ENCODE results near the gene CCK.

The CCK gene

GRCh38 chr3:42267878-42268277 lies 1.9 kb upstream of the CCK start:
- Histone ChIP-seq H3K4me3 (ENCODE audit: low read depth, low read length) (no peak overlapping the region), H3K9ac (ENCODE audit: low read length) (no peak overlapping the region), H3K27me3 (ENCODE audit: control insufficient read depth, insufficient read depth, low read length) (peaks cover 63% of the 10 kb centered on the region), H3K4me1 (ENCODE audit: control insufficient read depth, insufficient read depth, low read length) (peaks cover 8% of the 10 kb centered on the region; the same call in 1 of the 2 replicates), H3K27ac (ENCODE audit: low read depth, low read length) (no peak overlapping the region), H3K9me3 (ENCODE audit: control insufficient read depth, insufficient read depth, low read depth, low read length) (0 out of 2 replicates have a peak, but pooled peaks cover 4% of the 10 kb centered on the region), H3K36me3 (ENCODE audit: control insufficient read depth, insufficient read depth, low read length) (no peaks in the 10 kb centered on the region)

GRCh38 chr3:42265059-42265991 lies 660 bp downstream of the CCK start:
- Histone ChIP-seq H3K4me1 (ENCODE audit: control insufficient read depth, insufficient read depth, low read length) (peaks cover 11% of the 10 kb centered on the region; the same call in 1 of the 2 replicates), H3K9me3 (ENCODE audit: control insufficient read depth, insufficient read depth, low read depth, low read length) (no peaks in the 10 kb centered on the region), H3K9ac (ENCODE audit: low read length) (no peak overlapping the region), H3K27me3 (ENCODE audit: control insufficient read depth, insufficient read depth, low read length) (peaks cover 82% of the 10 kb centered on the region), H3K36me3 (ENCODE audit: control insufficient read depth, insufficient read depth, low read length) (no peaks in the 10 kb centered on the region), H3K27ac (ENCODE audit: low read depth, low read length) (no peak overlapping the region), H3K4me3 (ENCODE audit: low read depth, low read length) (no peak overlapping the region)

- Histone ChIP-seq H3K4me1 (ENCODE audit: control insufficient read depth, insufficient read depth, low read length) (peaks cover 11% of the 10 kb centered on the region; the same call in 1 of the 2 replicates), H3K27ac (ENCODE audit: low read depth, low read length) (no peak overlapping the region), H3K27me3 (ENCODE audit: control insufficient read depth, insufficient read depth, low read length) (peaks cover 79% of the 10 kb centered on the region), H3K9me3 (ENCODE audit: control insufficient read depth, insufficient read depth, low read depth, low read length) (no peaks in the 10 kb centered on the region), H3K9ac (ENCODE audit: low read length) (no peak overlapping the region), H3K4me3 (ENCODE audit: low read depth, low read length) (peak overlapping the region; percentile 37; the same call in 1 of the 2 replicates), H3K36me3 (ENCODE audit: control insufficient read depth, insufficient read depth, low read length) (no peaks in the 10 kb centered on the region)
These were observed 1.5 kb downstream of the CCK start for GRCh38 chr3:42264399-42265058.

- Histone ChIP-seq H3K4me1 (ENCODE audit: control insufficient read depth, insufficient read depth, low read length) (peaks cover 11% of the 10 kb centered on the region; the same call in 1 of the 2 replicates), H3K27ac (ENCODE audit: low read depth, low read length) (no peak overlapping the region), H3K4me3 (ENCODE audit: low read depth, low read length) (peak overlapping the region; percentile 53), H3K27me3 (ENCODE audit: control insufficient read depth, insufficient read depth, low read length) (peaks cover 71% of the 10 kb centered on the region), H3K9me3 (ENCODE audit: control insufficient read depth, insufficient read depth, low read depth, low read length) (no peaks in the 10 kb centered on the region), H3K9ac (ENCODE audit: low read length) (no peak overlapping the region), H3K36me3 (ENCODE audit: control insufficient read depth, insufficient read depth, low read length) (no peaks in the 10 kb centered on the region)
These were observed 2.3 kb downstream of the CCK start for GRCh38 chr3:42263354-42264346.

- H3K27ac ChIP-seq (ENCODE audit: low read depth, low read length): no peak overlapping the region
These were observed 3.5 kb downstream of the CCK start for GRCh38 chr3:42262525-42262924.

GRCh38 chr3:42257007-42257406 lies 9.0 kb downstream of the CCK start:
- H3K27me3 ChIP-seq (ENCODE audit: control insufficient read depth, insufficient read depth, low read length): peaks cover 17% of the 10 kb centered on the region
- no peak overlapping the region for H3K9ac ChIP-seq (ENCODE audit: low read length)
- H3K4me3 ChIP-seq (ENCODE audit: low read depth, low read length): no peak overlapping the region
- no peaks in the 10 kb centered on the region for H3K9me3 ChIP-seq (ENCODE audit: control insufficient read depth, insufficient read depth, low read depth, low read length)
- H3K36me3 ChIP-seq (ENCODE audit: control insufficient read depth, insufficient read depth, low read length): no peaks in the 10 kb centered on the region
- H3K27ac ChIP-seq (ENCODE audit: low read depth, low read length): no peak overlapping the region
- H3K4me1 ChIP-seq (ENCODE audit: control insufficient read depth, insufficient read depth, low read length): 0 out of 2 replicates have a peak, but pooled peaks cover 4% of the 10 kb centered on the region

More at GRCh38 chr3:42262525-42262924, 3.5 kb downstream of the CCK start:
- no peaks in the 10 kb centered on the region for H3K9me3 ChIP-seq (ENCODE audit: control insufficient read depth, insufficient read depth, low read depth, low read length)
- H3K9ac ChIP-seq (ENCODE audit: low read length): no peak overlapping the region
- H3K4me1 ChIP-seq (ENCODE audit: control insufficient read depth, insufficient read depth, low read length): peaks cover 11% of the 10 kb centered on the region; the same call in 1 of the 2 replicates
- no peak overlapping the region for H3K4me3 ChIP-seq (ENCODE audit: low read depth, low read length)
- peaks cover 60% of the 10 kb centered on the region for H3K27me3 ChIP-seq (ENCODE audit: control insufficient read depth, insufficient read depth, low read length)
- no peaks in the 10 kb centered on the region for H3K36me3 ChIP-seq (ENCODE audit: control insufficient read depth, insufficient read depth, low read length)

- no peak overlapping the region for H3K9ac ChIP-seq (ENCODE audit: low read length)
- no peak overlapping the region for H3K27ac ChIP-seq (ENCODE audit: low read depth, low read length)
- H3K9me3 ChIP-seq (ENCODE audit: control insufficient read depth, insufficient read depth, low read depth, low read length): no peaks in the 10 kb centered on the region
- 0 out of 2 replicates have a peak, but pooled peaks cover 4% of the 10 kb centered on the region for H3K4me1 ChIP-seq (ENCODE audit: control insufficient read depth, insufficient read depth, low read length)
- H3K4me3 ChIP-seq (ENCODE audit: low read depth, low read length): no peak overlapping the region
- no peaks in the 10 kb centered on the region for H3K36me3 ChIP-seq (ENCODE audit: control insufficient read depth, insufficient read depth, low read length)
- H3K27me3 ChIP-seq (ENCODE audit: control insufficient read depth, insufficient read depth, low read length): peaks cover 10% of the 10 kb centered on the region; the same call in 1 of the 2 replicates
These were observed 9.7 kb downstream of the CCK start for GRCh38 chr3:42256135-42256819.

- H3K9me3 ChIP-seq (ENCODE audit: control insufficient read depth, insufficient read depth, low read depth, low read length): no peaks in the 10 kb centered on the region
- H3K4me1 ChIP-seq (ENCODE audit: control insufficient read depth, insufficient read depth, low read length): 0 out of 2 replicates have a peak, but pooled peaks cover 4% of the 10 kb centered on the region
- H3K4me3 ChIP-seq (ENCODE audit: low read depth, low read length): no peak overlapping the region
- H3K27me3 ChIP-seq (ENCODE audit: control insufficient read depth, insufficient read depth, low read length): peaks cover 6% of the 10 kb centered on the region; the same call in 1 of the 2 replicates
- no peaks in the 10 kb centered on the region for H3K36me3 ChIP-seq (ENCODE audit: control insufficient read depth, insufficient read depth, low read length)
- H3K27ac ChIP-seq (ENCODE audit: low read depth, low read length): no peak overlapping the region
- H3K9ac ChIP-seq (ENCODE audit: low read length): no peak overlapping the region
These were observed 11.4 kb downstream of the CCK start for GRCh38 chr3:42254566-42254965.

- Histone ChIP-seq H3K9ac (ENCODE audit: low read length) (no peak overlapping the region), H3K27ac (ENCODE audit: low read depth, low read length) (no peak overlapping the region), H3K36me3 (ENCODE audit: control insufficient read depth, insufficient read depth, low read length) (no peaks in the 10 kb centered on the region), H3K4me3 (ENCODE audit: low read depth, low read length) (no peak overlapping the region), H3K27me3 (ENCODE audit: control insufficient read depth, insufficient read depth, low read length) (peaks cover 17% of the 10 kb centered on the region; the same call in 1 of the 2 replicates), H3K4me1 (ENCODE audit: control insufficient read depth, insufficient read depth, low read length) (0 out of 2 replicates have a peak, but pooled peaks cover 4% of the 10 kb centered on the region), H3K9me3 (ENCODE audit: control insufficient read depth, insufficient read depth, low read depth, low read length) (no peaks in the 10 kb centered on the region)
These were observed 15.2 kb downstream of the CCK start for GRCh38 chr3:42250761-42251160.

- Histone ChIP-seq H3K9me3 (ENCODE audit: control insufficient read depth, insufficient read depth, low read depth, low read length) (no peaks in the 10 kb centered on the region), H3K27me3 (ENCODE audit: control insufficient read depth, insufficient read depth, low read length) (peaks cover 17% of the 10 kb centered on the region; the same call in 1 of the 2 replicates), H3K27ac (ENCODE audit: low read depth, low read length) (no peak overlapping the region), H3K4me3 (ENCODE audit: low read depth, low read length) (no peak overlapping the region), H3K36me3 (ENCODE audit: control insufficient read depth, insufficient read depth, low read length) (no peaks in the 10 kb centered on the region), H3K4me1 (ENCODE audit: control insufficient read depth, insufficient read depth, low read length) (no peaks in the 10 kb centered on the region), H3K9ac (ENCODE audit: low read length) (no peak overlapping the region)
These were observed 18.4 kb downstream of the CCK start for GRCh38 chr3:42247576-42248027.
